Amniotic epithelial cell (primary cell): ENCODE data around the gene COL6A3.

Experiments
- DNase-seq: peaks from one replicate; pipeline ENCODE4 v3.0.0-alpha.2; 2010; ENCODE audit warnings: low read depth

The COL6A3 gene

DNA sequence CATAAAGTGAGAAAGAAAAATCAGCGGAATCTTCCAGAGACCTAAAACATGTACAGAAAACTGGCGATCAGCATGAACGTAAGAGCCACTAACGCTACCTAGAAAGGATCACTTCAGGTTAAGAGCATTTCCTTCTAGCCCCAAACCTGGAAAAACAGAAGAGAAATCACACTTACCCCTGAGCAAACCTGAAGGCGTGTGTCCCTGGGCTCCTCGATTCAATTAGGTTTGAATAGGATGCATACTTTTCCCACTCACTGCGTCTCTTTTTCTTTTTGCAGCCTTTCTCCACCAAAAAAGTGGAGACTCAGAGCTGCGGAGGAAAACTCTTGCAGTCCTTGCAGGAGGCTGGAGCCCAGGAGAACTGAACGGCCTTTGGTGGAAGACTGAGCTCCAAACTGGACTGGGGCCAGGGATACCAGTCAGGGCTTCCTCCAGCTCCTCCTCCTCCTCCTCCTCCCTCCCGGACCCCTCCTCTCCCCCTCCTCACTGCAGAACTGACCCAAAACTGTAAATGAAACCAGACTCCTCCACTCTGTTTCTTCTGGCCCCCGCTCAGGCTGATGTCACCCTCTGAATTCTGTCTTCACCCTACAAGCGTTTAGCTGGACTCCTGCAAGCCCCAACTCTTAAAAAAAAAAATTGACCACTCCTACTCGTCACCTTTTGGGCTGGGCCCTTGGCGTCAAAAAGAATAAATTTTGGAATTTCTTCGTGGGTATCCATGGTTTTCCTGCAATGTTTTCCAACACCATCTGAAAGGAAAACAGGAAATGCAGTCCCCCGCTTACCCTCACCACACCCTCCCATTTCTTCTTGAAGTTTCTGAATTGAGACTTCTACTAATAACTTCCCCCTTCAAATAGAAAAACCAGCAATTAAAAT is at the start of gene COL6A3:
Gene COL6A3 (minus strand): TSS at position 388 of the 885 bp plus-strand sequence. CDS start 17,347 bp downstream, outside the sequence.
- no peak for DNase-seq

GRCh38 chr2:237459741-237460174 is 45.8 kb upstream of the COL6A3 start:
- DNase-seq = peak; percentile 63

- DNase-seq = no peak
These were observed 45.3 kb upstream of the COL6A3 start for GRCh38 chr2:237459226-237459625.

DNA sequence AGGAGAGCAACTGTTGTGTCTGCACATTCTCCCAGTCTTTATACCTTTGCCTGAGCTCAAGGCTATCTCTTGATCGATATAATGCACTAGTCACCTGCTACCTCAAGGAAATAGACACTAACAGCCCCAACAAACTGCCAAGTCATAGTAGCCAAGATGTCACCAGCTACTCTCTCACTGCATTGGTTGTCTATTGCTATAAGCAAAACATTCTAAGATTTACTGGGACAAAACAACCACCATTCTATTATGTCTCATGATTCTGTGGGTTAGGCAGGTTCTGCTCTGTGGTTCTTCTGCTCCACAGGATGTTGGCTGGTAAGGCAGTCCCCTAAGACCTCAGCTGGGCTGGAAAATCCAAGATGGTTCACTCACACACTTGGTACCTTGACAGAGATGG is 44.6 kb upstream of the COL6A3 start:
- DNase-seq = no peak

- no peak for DNase-seq
These were observed 43.5 kb upstream of the COL6A3 start for GRCh38 chr2:237457388-237457941.

GRCh38 chr2:237456200-237456843 is 42.4 kb upstream of the COL6A3 start:
- peak; percentile 34 for DNase-seq

DNA sequence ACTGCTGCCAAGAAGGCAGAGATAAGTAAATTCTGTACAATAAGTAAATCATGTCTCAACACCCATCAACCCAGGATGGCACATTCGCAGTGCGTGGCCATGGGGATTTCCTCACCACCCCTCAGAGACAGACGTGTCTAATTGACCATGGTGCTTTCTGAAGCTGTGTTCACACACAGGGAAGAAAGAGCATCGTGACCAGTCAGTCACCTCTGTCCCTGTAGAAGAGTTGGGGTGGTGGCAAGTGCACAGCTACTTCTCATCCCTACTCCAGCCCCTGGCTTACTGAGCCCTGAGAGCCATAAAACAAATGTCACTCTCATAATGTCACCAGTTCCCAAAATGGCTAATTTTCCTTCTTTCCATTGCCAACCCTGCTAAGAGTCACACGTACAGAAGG is 41.8 kb upstream of the COL6A3 start:
- no peak for DNase-seq

DNA sequence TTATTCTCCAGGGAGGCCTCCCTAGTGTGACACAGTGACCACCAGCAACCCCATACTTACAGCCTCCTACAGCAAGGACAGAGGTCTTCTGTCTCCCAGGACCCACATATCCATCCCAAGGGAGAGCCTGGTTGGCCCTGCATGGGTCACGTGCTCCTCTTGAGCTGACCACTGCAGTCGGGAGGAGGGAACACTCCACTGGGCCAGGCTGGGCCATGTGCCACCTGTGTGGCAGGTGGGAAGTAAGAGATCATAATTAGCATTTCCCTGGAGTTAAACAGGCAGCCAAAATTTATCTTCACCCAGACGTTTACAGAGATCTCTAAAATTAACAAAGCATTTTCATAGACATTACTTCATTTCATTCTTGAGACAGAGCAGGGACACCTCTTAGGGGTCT is 39.7 kb upstream of the COL6A3 start:
- DNase-seq = no peak

- DNase-seq = peak; percentile 37
These were observed 38.9 kb upstream of the COL6A3 start for GRCh38 chr2:237452861-237453260.

- no peak for DNase-seq
These were observed 37.9 kb upstream of the COL6A3 start for GRCh38 chr2:237451643-237452469.

- no peak for DNase-seq
These were observed 36.6 kb upstream of the COL6A3 start for GRCh38 chr2:237450583-237450982.

DNA sequence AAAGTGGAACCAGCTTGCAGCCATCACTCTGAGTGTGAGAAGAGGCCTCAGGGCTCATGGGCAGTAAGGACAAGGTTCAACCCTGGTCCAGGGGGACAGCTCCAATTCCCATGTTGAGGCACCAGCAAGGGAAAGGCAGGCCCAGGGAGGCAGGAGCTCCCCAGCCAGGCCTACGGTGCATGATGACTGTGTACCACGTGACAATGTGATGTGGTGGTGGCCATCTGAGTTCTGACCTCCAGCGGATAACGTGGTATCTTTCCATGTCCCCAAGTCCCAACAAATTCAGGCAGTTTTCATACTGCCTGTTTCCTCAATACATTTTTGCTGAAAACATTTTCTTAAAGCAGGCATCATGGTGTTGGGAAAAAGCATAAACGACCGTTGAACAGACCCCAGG is 36.1 kb upstream of the COL6A3 start:
- no peak for DNase-seq

DNA sequence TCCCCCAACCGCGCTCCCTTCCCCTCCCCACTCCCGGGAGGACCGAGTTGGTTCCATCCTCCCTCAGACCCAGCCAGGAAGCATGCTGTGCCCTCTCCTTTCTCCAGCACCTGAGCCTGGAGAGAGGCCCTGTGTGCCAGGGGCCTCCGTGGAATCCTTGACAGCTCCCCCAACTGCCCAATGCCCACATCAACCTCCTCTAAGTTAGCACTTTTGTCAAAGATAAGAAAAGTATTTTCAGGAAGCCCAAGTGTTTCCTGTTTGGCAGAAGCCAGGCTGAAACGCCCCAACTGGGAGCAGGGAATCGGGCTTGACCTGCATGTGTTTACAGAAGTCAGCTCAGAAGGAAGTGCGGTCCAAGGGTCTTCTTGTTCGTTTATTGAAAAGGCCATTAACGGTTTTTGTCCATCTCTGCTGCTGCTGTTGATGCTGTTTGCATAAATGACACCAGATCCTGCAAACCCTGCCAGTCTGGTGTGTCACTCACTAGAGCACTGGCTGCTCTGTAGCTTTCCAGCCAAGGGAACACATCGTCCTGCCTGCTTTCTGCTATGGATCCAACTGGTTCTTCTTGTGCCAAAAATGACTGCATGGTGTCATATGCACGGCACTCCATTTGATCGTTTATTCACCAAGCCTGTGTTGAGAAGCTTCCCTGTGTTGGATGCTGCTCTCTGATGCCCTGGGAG is 35.4 kb upstream of the COL6A3 start:
- DNase-seq = no peak

GRCh38 chr2:237448626-237449025 is 34.7 kb upstream of the COL6A3 start:
- DNase-seq = no peak

DNA sequence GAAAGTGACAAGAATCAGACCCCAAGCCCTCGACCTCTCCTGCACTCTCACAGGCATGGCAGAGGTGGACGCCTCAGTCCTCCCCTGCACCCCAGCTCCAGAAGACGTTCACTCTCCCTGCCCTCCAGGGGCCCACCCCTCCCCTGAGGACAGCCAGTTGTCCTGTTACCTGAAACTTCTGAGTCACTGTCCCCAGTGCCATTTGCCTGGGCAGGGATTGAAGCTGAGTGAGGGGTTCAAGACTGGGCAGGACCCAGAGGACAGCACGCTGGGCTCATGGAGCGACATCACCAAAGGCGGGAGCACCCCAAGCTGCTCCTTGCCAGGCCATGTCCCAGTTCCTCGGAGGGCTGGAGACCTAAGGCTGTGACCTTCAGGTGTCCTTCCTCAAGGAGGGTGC is 34.2 kb upstream of the COL6A3 start:
- DNase-seq = no peak

DNA sequence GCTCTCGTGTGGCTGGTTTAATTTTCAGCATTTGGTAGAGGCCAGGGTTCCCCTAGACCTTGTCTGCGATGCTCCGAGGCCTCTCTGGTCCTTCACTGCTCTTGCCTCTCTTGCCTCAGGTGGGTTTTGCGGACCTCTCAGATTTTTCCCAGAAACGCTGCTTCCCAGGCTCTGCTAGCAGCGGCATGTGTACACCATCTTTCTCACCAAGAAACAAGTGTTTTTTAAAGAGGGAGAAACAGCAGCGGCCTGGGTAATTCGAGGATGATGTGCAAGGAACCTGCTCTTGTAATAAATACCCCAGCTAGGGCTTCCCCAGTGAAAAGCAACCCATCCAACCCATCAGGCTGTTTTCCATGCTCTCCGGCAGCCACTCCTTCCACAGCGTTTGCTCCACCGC is 33.5 kb upstream of the COL6A3 start:
- DNase-seq = no peak

DNA sequence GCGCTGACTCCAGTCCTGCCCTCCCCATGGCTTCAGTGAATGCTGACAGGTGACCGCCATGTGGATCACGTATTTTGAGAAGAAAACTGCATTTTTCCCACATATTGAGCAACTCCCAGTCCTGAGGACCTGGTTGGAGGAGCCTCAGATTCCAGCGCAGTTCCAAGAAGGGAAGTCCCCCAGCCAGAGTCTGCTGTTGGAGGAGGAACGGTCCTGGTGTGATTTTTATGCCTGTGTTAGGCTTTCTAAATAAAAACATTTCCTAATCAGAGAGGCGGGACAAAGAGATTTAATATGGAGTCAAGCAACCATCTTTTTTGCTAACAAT is 32.3 kb upstream of the COL6A3 start:
- DNase-seq = no peak

GRCh38 chr2:237445611-237446337 is 31.8 kb upstream of the COL6A3 start:
- no peak for DNase-seq

GRCh38 chr2:237444071-237444470 is 30.1 kb upstream of the COL6A3 start:
- DNase-seq = no peak

GRCh38 chr2:237441605-237442274 is 27.8 kb upstream of the COL6A3 start:
- DNase-seq = peak; percentile 89
